Measurements from ENCODE around the gene KCND3.

Gene KCND3

GRCh38 chr1:112006416-112007025 lies 17.1 kb upstream of the KCND3 start:
- TF ChIP-seq POLR2A (IDR thresholded peaks at IDR 0.05; ENCODE audit: low read depth, low read length) (no peak), POLR2AphosphoS5 (IDR thresholded peaks at IDR 0.05; ENCODE audit: low read depth, low read length) (no peak), TAF1 (IDR thresholded peaks at IDR 0.05; ENCODE audit: borderline replicate concordance, low read depth, low read length) (no peak)
- DNase-seq (ENCODE audit: insufficient read length): no peak
- FAIRE-seq: no peak

- no peak for FAIRE-seq
- TF ChIP-seq POLR2A (IDR thresholded peaks at IDR 0.05; ENCODE audit: low read depth, low read length): no peak
- TF ChIP-seq TAF1 (IDR thresholded peaks at IDR 0.05; ENCODE audit: borderline replicate concordance, low read depth, low read length): no peak
- no peak for TF ChIP-seq POLR2AphosphoS5 (IDR thresholded peaks at IDR 0.05; ENCODE audit: low read depth, low read length)
Observed at GRCh38 chr1:112004076-112004475, 14.6 kb upstream of the KCND3 start.

GRCh38 chr1:112002514-112002913 lies 13.0 kb upstream of the KCND3 start:
- FAIRE-seq: no peak
- TF ChIP-seq POLR2A (IDR thresholded peaks at IDR 0.05; ENCODE audit: low read depth, low read length): no peak
- TF ChIP-seq TAF1 (IDR thresholded peaks at IDR 0.05; ENCODE audit: borderline replicate concordance, low read depth, low read length): no peak
- TF ChIP-seq POLR2AphosphoS5 (IDR thresholded peaks at IDR 0.05; ENCODE audit: low read depth, low read length): no peak
- no peak for DNase-seq (ENCODE audit: insufficient read length)

More at GRCh38 chr1:112004076-112004475, 14.6 kb upstream of the KCND3 start:
- no peak for DNase-seq (ENCODE audit: insufficient read length)

- DNase-seq (ENCODE audit: insufficient read length) (no peak), FAIRE-seq (no peak)
- TF ChIP-seq POLR2A (IDR thresholded peaks at IDR 0.05; ENCODE audit: low read depth, low read length) (no peak), POLR2AphosphoS5 (IDR thresholded peaks at IDR 0.05; ENCODE audit: low read depth, low read length) (no peak), TAF1 (IDR thresholded peaks at IDR 0.05; ENCODE audit: borderline replicate concordance, low read depth, low read length) (no peak)
Observed at GRCh38 chr1:112001436-112001835, 12.0 kb upstream of the KCND3 start.

GRCh38 chr1:112000048-112000447 lies 10.6 kb upstream of the KCND3 start:
- FAIRE-seq: no peak
- DNase-seq (ENCODE audit: insufficient read length): no peak
- no peak for TF ChIP-seq POLR2A (IDR thresholded peaks at IDR 0.05; ENCODE audit: low read depth, low read length)
- no peak for TF ChIP-seq TAF1 (IDR thresholded peaks at IDR 0.05; ENCODE audit: borderline replicate concordance, low read depth, low read length)

- no peak for FAIRE-seq
Observed at GRCh38 chr1:111998332-111998731, 8.9 kb upstream of the KCND3 start.

GRCh38 chr1:111992476-111992875 lies 3.0 kb upstream of the KCND3 start:
- no peak for DNase-seq (ENCODE audit: insufficient read length)
- TF ChIP-seq TAF1 (IDR thresholded peaks at IDR 0.05; ENCODE audit: borderline replicate concordance, low read depth, low read length) (no peak), POLR2AphosphoS5 (IDR thresholded peaks at IDR 0.05; ENCODE audit: low read depth, low read length) (no peak), POLR2A (IDR thresholded peaks at IDR 0.05; ENCODE audit: low read depth, low read length) (no peak)
- no peak for FAIRE-seq

More at GRCh38 chr1:111998332-111998731, 8.9 kb upstream of the KCND3 start:
- no peak for DNase-seq (ENCODE audit: insufficient read length)
- no peak for TF ChIP-seq POLR2AphosphoS5 (IDR thresholded peaks at IDR 0.05; ENCODE audit: low read depth, low read length)
- no peak for TF ChIP-seq POLR2A (IDR thresholded peaks at IDR 0.05; ENCODE audit: low read depth, low read length)
- TF ChIP-seq TAF1 (IDR thresholded peaks at IDR 0.05; ENCODE audit: borderline replicate concordance, low read depth, low read length): no peak

- no peak for DNase-seq (ENCODE audit: insufficient read length)
- no peak for FAIRE-seq
- TF ChIP-seq POLR2A (IDR thresholded peaks at IDR 0.05; ENCODE audit: low read depth, low read length) (no peak), TAF1 (IDR thresholded peaks at IDR 0.05; ENCODE audit: borderline replicate concordance, low read depth, low read length) (no peak), POLR2AphosphoS5 (IDR thresholded peaks at IDR 0.05; ENCODE audit: low read depth, low read length) (no peak)
Observed at GRCh38 chr1:111990878-111991718, 1.6 kb upstream of the KCND3 start.

- TF ChIP-seq POLR2AphosphoS5 (IDR thresholded peaks at IDR 0.05; ENCODE audit: low read depth, low read length) (no peak), TAF1 (IDR thresholded peaks at IDR 0.05; ENCODE audit: borderline replicate concordance, low read depth, low read length) (no peak), POLR2A (IDR thresholded peaks at IDR 0.05; ENCODE audit: low read depth, low read length) (no peak)
- no peak for DNase-seq (ENCODE audit: insufficient read length)
- FAIRE-seq: no peak
Observed at GRCh38 chr1:111990026-111990877, 784 bp upstream of the KCND3 start.

GRCh38 chr1:111988743-111989453 lies 570 bp downstream of the KCND3 start:
- DNase-seq (ENCODE audit: insufficient read length): no peak
- TF ChIP-seq POLR2A (IDR thresholded peaks at IDR 0.05; ENCODE audit: low read depth, low read length) (no peak), TAF1 (IDR thresholded peaks at IDR 0.05; ENCODE audit: borderline replicate concordance, low read depth, low read length) (no peak), POLR2AphosphoS5 (IDR thresholded peaks at IDR 0.05; ENCODE audit: low read depth, low read length) (no peak)
- no peak for FAIRE-seq

- DNase-seq (ENCODE audit: insufficient read length) (no peak), FAIRE-seq (no peak)
- no peak for TF ChIP-seq POLR2AphosphoS5 (IDR thresholded peaks at IDR 0.05; ENCODE audit: low read depth, low read length)
- TF ChIP-seq POLR2A (IDR thresholded peaks at IDR 0.05; ENCODE audit: low read depth, low read length): no peak
- no peak for TF ChIP-seq TAF1 (IDR thresholded peaks at IDR 0.05; ENCODE audit: borderline replicate concordance, low read depth, low read length)
Observed at GRCh38 chr1:111988377-111988742, 1.1 kb downstream of the KCND3 start.

Data from GM12892 (cell line).